HG02870 (cell line): ENCODE data around the gene QRICH1.
"Not testable (repeated sequence)": the region's sequence is repeated elsewhere in the genome, so short reads cannot be mapped to it uniquely, and the experiment has no call there.

Experiments used
- ATAC-seq: cut with Tn5 transposase; IDR thresholded peaks from one replicate; pipeline ENCODE4 v1.9.1; 2021; ENCODE audit warnings: mild to moderate bottlenecking, moderate library complexity; ENCODE audit not compliant: unreplicated experiment

The QRICH1 gene

DNA sequence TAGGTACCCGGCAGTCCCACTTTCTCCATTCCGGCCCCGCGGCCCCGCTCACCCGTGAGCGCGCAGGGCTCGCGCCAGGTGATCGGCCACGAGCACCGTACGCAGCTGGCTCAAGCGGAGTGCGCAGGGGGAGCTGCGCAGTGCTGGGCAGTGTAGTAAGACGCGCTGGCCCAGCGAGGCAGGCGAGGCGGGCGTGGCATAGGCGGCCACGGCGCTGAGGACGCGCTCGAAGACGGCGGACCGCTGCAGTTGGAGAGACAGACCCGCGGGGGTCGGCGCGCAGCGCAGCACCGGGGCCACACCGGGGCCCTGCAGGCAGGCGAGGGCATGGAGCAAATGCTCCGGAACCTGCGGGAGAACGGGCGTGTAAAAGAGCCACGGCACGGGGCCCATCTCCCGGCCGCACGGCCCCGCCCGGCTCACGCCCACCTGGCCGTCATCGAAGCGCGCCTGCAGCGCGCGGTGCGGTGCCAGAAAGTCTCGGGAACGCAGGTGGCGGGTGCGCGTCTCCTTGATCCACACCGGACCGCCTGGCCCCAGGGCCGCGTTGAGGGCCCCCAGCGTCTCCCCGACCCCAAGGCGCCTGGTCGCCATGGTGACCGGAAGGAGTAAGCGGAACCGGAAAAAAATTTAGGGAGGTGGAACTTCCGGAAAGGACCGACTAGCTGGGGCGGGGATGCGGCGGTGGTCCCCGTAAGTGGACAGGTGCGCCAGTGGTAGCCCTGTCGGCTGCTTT, 75.7 kb downstream of the QRICH1 start, which contains the start of gene DALRD3:
DALRD3 (minus strand) TSS at position 610 of the 736 bp plus-strand sequence; CDS start at position 594, 16 bp downstream.
- ATAC-seq: no peak

DNA sequence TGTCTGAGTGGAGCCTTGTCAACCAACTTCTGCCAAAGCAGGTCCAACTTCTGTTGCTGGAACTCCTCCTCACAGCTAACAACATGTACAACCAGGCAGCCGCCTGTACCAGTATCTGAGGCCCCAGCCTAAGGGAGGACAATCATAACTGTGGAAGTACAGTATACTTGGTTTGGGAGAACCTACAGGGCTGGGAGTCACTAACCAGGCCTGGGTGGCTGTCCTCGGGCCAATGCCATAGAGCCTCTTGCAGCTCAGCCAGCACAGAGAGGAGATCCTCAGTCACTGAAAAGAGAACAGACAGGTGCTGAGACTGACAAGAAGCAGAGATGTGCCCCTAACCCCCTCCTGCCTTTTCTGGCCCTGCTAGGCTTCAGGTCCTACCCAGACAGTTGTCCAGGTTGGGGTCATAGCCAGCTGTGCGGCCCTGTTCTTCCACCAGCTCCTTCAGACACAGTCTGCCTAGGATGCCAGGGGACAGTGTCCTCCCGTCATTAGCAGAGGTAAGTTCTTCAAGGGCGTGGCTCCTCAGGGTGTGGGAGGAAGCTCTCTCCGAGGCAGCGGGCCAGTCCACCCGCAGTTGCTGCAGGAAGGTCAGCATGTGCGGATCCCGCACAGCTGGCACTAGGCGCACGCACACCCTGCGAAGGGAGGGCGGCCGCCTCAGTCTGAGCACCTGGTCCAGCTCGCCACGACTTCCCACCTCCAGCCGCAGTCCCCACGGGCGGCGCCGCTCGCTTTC, 76.5 kb downstream of the QRICH1 start:
- ATAC-seq: no peak

DNA sequence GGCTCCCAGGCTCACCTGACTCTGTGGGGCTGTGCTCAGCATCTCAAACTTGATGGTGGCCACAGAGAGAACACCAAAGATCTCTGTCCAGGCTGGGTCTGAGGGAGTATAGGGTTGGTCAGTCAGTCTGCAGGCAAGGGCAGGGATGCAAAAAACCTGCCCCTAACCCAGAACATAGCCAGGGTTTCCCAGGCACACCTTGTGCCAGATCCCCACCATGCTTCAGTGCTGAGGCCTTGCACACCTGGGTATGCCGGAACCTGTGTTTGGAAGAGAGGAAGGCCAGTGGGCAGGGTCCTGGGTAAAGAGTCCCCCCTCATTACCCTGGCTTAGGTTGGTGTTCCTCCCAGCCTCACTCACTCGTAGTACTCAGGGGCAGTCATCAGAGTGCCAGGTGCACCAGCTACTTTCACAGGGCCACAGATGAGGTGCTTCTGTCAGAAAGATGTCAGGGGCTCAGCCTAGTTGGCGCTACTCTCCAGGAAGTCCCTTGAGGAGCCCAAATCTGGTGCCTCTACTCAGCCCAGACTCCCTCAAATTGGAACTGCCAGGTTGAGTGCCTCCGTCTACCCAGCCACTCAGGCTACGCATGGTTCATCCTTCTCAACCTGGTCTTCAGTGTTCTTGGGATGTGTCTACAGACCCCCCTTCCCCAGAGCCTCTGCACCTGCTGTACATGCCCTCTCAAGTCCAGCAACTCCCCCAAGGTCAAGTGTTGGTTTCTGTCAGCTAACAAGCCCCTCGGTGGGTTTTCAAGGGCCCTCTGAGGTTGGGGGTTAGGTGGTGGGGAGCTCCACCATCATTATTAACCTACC, 77.2 kb downstream of the QRICH1 start:
- ATAC-seq: no peak

DNA sequence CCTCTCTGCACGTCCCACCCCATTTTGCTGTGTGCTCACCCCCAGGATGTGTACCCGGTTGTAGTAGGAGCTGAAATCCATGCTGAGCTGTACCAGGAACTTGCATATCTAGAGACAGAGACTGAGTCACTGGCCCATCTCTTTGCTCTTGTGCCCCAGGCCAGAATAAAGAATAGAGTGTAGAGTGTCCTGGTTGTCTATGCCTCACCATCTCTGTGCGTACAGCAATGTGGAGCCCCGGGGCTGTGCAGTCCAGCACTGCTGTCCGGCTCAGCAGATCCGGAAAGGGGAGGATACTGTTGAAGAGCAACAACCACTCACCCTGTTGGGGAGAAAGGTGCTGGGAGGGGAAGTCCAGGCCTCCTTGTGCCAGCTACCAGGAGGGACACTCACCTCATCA, 78.1 kb downstream of the QRICH1 start:
- ATAC-seq: no peak

DNA sequence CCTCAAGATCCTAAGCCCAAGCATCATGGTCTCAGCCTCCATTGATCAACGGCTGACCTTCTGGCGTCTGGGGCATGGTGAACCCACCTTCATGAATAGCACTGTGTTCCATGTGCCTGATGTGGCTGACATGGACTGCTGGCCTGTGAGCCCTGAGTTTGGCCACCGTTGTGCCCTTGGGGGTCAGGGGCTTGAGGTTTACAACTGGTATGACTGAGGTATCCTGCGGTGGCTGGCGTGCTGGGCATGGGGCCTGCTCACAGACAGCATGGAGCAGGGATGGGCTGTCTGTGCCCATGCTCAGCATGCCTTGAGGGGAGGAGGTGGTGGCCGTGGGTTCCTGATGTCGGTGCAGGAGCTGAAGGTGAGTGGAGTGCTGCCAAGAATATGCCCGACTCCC, 78.8 kb downstream of the QRICH1 start:
- no peak for ATAC-seq

DNA sequence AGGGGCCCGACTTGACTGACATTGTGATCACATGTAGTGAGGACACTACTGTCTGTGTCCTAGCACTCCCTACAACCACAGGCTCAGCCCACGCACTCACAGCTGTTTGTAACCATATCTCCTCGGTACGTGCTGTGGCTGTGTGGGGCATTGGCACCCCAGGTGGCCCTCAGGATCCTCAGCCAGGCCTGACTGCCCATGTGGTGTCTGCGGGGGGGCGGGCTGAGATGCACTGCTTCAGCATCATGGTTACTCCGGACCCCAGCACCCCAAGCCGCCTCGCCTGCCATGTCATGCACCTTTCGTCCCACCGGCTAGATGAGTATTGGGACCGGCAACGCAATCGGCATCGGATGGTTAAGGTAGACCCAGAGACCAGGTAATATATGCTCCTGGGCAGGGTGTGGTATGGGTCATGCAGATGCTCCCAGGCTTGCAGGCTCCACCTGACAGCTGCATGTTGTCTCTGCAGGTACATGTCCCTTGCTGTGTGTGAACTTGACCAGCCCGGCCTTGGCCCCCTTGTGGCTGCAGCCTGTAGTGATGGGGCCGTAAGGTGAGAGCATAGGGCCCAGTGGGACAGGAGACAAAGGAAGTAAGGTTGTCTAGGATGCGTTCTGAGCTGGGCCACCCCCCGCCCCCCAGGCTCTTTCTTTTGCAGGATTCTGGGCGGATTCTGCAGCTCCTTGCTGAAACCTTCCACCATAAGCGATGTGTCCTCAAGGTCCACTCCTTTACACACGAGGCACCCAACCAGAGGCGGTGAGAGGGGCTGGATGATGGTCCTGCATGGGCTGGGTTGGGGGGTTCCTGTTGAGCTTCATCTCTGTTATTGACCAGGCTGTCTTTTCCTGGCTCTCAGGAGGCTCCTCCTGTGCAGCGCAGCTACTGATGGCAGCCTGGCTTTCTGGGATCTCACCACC, 79.9 kb downstream of the QRICH1 start:
- ATAC-seq: no peak

DNA sequence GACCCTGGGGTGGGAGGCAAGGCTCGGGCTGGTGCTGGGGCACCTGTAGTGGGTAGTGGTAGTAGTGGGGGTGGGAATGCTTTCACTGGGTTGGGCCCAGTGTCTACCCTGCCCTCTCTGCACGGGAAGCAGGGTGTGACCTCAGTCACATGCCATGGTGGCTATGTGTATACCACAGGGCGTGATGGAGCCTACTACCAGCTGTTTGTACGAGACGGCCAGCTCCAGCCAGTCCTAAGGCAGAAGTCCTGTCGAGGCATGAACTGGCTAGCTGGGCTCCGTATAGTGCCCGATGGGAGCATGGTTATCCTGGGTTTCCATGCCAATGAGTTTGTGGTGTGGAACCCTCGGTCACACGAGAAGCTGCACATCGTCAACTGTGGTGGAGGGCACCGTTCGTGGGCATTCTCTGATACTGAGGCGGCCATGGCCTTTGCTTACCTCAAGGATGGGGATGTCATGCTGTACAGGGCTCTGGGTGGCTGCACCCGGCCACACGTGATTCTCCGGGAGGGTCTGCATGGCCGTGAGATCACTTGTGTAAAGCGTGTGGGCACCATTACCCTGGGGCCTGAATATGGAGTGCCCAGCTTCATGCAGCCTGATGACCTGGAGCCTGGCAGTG, 80.6 kb downstream of the QRICH1 start:
- no peak for ATAC-seq

DNA sequence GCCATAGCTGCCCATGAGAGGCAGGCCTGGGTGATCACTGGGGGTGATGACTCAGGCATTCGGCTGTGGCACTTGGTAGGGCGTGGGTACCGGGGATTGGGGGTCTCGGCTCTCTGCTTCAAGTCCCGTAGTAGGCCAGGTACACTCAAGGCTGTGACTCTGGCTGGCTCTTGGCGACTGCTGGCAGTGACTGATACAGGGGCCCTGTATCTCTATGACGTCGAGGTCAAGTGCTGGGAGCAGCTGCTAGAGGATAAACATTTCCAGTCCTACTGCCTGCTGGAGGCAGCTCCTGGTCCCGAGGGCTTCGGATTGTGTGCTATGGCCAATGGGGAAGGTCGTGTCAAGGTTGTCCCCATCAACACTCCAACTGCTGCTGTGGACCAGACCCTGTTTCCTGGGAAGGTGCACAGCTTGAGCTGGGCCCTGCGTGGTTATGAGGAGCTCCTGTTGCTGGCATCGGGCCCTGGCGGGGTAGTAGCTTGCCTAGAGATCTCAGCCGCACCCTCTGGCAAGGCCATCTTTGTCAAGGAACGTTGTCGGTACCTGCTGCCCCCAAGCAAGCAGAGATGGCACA, 81.3 kb downstream of the QRICH1 start:
- no peak for ATAC-seq

DNA sequence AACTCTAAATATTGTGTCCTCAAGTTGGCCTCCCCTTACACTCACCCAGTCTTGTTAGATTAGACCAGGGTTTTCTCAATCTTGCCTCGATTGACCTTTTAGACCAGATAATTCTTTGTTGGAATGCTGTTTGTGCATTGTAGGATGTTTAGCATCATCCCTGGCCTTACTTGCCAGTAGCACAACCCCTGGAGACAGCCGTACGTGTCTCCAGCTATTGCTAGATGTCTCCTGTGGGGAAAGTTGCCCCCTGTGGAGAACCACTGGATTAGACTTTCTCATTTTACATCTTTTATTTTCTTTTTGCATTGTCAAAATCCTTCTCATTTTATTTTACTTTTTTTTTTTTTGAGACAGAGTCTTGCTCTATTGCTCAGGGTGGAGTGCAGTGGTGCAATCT, 84.5 kb downstream of the QRICH1 start:
- ATAC-seq: no peak

DNA sequence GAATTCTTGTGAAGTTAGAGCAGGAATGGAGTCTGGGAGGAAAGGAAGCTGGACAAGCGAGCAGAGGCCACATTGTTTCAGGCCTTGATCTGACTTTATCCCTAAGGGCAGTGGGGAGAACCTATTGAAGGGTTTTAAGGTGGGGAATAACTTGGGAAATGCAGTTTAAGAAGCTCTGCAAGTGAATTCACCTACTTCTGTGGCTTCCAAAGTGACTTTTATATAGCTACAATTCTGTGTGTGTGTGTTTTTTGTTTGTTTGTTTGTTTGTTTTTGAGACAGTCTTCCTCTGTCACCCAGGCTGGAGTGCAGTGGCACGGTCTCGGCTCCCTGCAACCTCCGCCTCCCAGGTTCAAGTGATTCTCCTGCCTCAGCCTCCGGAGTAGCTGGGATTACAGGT, 85.2 kb downstream of the QRICH1 start:
- ATAC-seq: not testable (repeated sequence)

DNA sequence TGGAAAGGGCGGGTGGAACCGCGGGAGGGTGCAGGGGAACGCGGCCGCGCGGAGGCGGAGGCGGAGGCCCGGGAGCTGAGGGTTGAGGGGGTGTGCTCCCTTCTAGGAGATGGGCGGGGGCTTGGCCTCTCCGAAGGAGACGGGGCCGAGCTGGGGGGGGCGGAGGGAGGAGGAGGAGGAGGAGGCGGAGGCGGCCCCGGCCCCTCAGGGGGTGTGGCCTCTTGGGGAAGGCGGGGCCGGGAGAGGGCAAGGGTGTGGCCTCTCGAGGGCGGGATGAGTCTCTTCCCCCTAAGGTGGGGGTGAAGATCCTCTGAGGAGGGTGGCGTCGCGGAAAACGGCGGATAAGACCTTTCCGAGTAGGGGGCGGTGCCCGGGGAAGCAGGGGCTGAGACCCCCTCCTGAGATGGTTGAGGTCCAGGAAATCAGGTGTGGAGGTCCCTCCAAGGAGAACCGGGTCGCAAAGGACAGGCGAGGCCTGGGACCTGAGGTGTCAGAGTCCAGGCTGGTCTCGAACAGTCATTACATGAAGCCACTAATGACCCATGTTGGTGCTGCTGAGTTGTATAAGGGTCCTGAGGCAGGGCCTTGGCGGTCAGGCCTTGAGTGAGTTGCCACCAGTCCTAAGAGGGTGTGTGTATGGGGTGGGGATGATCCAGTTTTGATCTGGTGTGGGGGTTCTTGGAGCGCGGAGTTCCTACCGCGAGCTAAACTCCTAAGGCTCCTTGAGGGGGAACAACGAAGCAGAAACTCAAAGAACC, 85.9 kb downstream of the QRICH1 start:
- peak; percentile 28 for ATAC-seq

DNA sequence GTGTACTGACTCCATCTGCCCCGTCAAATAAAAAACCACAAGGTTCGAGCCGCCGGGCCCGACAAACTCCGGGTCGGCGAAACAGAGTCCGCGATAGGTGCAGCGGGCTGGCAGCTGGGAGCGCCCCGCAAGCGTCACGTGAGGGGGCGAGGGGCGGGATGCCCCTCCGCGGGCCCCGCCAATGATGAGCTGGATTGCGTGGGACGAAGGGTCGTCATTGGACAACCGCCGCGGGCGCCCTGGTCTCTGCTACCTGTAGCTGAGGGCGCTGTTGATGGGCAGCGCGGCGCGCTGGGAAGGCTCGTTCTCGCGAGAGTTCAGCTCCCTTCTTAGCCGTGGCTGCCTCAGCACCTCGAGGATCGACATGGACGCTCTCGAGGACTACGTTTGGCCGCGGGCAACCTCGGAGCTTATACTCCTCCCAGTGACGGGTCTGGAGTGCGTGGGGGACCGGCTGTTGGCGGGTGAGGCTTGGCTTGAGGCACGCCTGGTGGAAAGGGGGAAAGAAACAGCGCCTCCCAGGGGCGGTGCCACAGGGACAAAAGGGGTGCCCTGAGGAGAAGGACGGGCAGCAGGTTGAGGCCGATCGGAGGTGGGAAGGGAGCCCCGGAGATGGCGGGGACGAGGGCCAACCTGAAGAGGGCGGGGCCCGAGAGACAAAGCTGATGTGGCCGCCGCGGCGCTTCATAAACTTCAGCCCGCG, 86.7 kb downstream of the QRICH1 start, which contains the start of gene WDR6:
WDR6 (plus strand) TSS at position 324 of the 703 bp plus-strand sequence; CDS start at position 365, 41 bp downstream.
- ATAC-seq: peak; percentile 81

DNA sequence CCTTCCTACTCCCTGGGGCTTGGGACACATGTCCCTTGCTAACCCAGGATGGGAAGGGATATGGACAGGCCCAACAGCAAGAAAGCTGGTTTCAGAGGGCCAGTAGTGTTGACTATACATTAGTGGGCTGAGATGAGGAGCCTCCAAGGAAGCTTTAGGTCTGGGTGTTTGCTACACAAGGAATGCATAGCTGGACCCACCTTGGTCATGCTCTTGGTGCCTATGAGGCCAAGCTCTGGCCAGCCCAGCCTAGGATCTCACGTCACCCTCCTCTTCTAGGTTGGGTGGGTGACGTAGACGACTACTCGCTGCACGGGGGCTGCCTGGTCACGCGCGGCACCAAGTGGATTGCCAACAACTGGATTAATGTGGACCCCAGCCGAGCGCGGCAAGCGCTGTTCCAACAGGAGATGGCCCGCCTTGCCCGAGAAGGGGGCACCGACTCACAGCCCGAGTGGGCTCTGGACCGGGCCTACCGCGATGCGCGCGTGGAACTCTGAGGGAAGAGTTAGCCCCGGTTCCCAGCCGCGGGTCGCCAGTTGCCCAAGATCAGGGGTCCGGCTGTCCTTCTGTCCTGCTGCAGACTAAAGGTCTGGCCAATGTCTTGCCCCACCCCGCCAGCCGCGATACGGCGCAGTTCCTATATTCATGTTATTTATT, 87.3 kb downstream of the QRICH1 start:
- ATAC-seq: no peak

DNA sequence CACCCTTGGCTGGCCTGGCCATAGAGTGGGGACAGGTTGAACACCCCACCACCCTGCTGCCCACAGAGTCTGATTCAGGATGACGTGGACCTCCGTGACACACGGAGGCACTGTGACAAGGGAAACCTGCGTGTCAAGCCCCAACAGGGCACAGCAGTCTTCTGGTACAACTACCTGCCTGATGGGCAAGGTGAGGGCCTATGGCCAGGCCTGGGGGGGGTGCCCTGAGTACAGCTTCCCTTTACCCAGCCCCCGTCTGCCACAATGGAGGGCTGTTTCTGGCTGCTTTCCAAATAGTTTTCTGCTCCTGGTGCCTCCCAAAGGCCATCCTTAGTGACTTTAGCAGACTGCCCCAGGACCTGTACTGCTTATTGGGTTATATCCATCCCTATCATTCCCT, 87.9 kb downstream of the QRICH1 start:
- no peak for ATAC-seq

DNA sequence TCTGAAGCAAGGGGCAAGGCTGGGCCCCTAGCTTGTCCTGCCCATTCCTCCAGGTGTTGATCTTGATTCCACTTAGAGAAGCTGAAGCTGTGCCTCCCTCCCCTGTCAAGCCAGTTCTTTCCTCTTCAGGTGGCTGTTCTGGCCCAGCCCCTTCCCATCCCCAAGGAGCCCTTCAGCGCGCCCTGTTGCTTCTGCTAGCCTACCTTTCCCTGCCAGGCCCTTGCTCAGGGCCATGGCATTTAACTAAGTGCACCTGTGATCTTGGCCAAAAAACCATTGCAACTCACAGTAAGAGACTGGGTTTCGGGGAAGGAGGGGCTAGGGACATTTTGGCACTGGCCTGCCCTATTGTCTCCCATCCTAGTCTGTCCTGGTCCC, 88.6 kb downstream of the QRICH1 start:
- no peak for ATAC-seq

DNA sequence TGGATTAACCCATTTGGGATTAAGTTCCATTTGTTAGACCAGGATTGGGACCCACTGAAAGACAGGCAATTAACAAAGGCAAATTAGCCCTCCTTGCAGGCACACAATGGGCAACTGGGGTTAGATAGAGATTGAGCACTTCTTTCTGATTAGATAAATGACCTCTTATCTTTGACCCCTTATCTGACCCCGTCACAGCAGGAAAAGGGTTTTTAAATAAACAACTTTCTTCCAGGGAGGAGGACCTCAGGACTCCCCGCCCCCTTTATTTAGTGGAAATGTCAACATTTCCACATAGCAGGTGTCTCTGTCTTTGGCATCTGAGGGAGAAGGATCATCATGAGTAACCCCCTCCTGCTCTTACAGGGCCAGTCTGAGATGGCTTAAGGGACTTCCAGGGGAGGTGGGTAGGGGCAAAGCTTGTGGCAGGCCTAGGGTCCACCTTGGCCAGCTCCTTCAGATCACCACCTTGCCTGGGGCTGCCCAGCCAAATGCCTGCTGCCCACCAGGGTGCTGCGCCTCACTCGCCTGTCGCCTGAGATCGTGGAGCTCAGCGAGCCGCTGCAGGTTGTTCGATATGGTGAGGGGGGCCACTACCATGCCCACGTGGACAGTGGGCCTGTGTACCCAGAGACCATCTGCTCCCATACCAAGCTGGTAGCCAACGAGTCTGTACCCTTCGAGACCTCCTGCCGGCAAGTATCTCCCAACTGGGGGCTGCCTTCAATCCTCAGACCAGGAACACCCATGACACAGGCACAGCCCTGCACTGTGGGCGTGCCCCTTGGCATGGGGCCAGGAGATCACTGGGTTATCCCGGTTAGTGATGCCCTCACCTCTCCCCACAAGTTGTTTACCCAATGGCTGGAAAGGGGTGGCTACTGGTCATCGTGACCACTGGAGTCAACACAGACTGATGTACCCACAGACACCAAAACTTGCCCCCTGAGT, 89.2 kb downstream of the QRICH1 start:
- no peak for ATAC-seq

DNA sequence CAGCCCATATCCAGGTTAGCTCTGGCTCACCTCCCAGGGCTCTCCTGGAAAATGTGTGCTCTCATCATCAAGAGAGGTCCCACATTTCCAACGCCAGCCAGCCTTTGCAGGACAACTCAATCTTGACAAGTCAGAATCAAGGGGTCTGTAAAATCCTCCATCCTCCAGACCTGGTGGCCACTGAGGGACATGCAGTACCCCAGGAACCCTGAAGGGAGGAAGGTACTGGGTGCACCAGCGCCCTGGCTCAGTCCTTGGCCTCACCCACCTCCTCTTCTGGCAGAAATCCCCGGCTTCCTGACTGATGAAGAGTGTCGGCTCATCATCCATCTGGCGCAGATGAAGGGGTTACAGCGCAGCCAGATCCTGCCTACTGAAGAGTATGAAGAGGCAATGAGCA, 92.7 kb downstream of the QRICH1 start:
- ATAC-seq: no peak
